ENCODE results near the gene UCN2.

Gene UCN2

GRCh38 chr3:48591436-48591835, 27.9 kb upstream of the UCN2 start:
- no peak for TF ChIP-seq CTCF (conservative IDR thresholded peaks at IDR 0.05; ENCODE audit: control insufficient read depth, insufficient read depth, low read depth, low read length)
- no peak for DNase-seq (ENCODE audit: low read depth)
- H3K4me3 ChIP-seq (ENCODE audit: control insufficient read depth, low read depth, low read length) = no peak overlapping the region

- no peak for TF ChIP-seq CTCF (conservative IDR thresholded peaks at IDR 0.05; ENCODE audit: control insufficient read depth, insufficient read depth, low read depth, low read length)
- no peak for DNase-seq (ENCODE audit: low read depth)
- no peak overlapping the region for H3K4me3 ChIP-seq (ENCODE audit: control insufficient read depth, low read depth, low read length)
Observed at GRCh38 chr3:48588230-48588629, 24.6 kb upstream of the UCN2 start.

DNA sequence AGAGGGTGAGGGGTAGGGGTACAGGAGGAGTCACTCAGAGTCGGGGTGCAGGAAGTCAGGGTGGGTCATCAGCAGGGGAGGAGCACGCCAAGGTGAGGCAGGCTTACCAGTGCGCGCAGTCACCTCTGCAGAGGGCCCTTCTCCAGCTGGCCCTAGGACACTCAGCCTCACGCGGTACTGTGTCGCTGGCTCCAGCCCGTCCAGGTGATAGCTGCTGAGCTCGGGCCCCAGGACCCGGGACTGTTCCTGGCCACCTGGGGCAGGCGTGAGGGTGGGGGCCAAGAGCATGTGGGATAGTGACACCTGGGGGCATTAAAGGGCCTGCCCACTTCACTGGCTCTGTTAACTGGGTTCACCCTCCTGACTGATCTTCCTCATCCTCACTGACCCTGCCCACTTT, 24.1 kb upstream of the UCN2 start:
- H3K4me3 ChIP-seq (ENCODE audit: control insufficient read depth, low read depth, low read length) = no peak overlapping the region
- no peak for TF ChIP-seq CTCF (conservative IDR thresholded peaks at IDR 0.05; ENCODE audit: control insufficient read depth, insufficient read depth, low read depth, low read length)
- DNase-seq (ENCODE audit: low read depth) = no peak

- TF ChIP-seq CTCF (conservative IDR thresholded peaks at IDR 0.05; ENCODE audit: control insufficient read depth, insufficient read depth, low read depth, low read length) = no peak
- DNase-seq (ENCODE audit: low read depth) = no peak
- H3K4me3 ChIP-seq (ENCODE audit: control insufficient read depth, low read depth, low read length) = no peak overlapping the region
Observed at GRCh38 chr3:48585411-48585810, 21.8 kb upstream of the UCN2 start.

DNA sequence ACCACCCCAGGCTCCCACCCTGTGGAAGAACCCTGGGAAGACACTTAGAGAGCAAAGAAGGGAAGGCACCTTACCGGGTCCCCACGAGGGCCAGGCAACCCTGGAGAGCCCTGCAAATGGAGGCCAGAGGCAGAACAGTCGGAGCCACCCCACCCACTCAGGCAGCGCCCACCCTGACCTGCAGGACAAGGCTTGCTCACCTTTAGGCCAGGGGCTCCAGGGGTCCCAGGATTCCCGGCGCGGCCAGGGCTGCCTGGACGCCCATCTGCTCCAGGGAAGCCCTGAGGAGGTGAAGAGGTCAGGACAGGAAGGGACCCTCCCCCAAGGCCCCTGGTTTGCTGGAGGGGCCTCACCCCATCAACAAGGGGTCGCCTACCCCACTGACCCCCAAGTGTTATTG, 21.3 kb upstream of the UCN2 start:
- H3K4me3 ChIP-seq (ENCODE audit: control insufficient read depth, low read depth, low read length) = no peak overlapping the region
- TF ChIP-seq CTCF (conservative IDR thresholded peaks at IDR 0.05; ENCODE audit: control insufficient read depth, insufficient read depth, low read depth, low read length) = no peak
- DNase-seq (ENCODE audit: low read depth) = no peak

DNA sequence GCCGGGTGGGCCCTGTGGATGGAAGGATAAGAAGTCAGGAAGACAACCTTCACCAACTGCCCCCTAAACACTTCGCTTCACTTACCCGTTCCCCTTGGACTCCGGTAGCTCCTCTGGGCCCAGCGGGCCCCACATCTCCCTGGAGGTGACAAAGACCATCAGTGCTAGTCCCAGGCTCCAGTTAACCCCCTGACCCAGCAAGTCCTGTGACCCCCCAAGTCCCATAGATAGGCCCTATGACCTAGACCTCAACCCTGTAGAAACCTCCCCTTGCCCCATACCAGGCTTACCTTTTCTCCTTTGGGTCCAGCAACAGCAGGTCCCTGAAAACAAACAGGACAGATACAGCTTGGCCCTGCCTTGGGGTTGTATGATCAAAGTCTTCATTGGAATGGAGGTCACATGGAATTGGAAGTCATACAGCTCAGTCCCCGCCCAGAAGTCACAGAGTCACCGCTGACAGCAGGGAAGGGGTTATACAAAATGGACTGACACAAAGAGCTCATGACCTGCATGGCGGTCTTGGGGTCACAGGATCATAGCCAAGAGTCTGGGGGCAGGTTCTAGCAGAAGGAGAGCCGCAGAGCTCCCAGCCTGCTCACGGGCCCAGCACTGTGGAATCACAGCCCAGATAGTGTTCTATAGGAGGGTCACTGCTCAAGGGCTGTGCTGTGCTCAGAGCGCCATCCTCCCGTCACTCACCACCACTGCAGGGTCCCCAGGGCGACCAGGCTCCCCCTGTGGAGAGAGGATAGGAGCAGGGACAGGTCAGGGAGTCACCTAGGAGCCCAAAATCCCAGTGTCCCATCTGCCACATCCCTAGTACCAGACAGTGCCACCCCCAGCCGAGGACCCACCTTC, 18.3 kb upstream of the UCN2 start:
- DNase-seq (ENCODE audit: low read depth) = no peak
- no peak overlapping the region for H3K4me3 ChIP-seq (ENCODE audit: control insufficient read depth, low read depth, low read length)
- TF ChIP-seq CTCF (conservative IDR thresholded peaks at IDR 0.05; ENCODE audit: control insufficient read depth, insufficient read depth, low read depth, low read length) = no peak
